AG10803 (cell line): Measurements from ENCODE around the gene PWP2.
"Not testable (repeated sequence)": the region's sequence is repeated elsewhere in the genome, so short reads cannot be mapped to it uniquely, and the experiment has no call there.

Source experiments
- DNase-seq: peaks from one replicate; pipeline ENCODE4 v3.0.0; 2010; ENCODE audit warnings: low read depth
- H3K4me3 ChIP-seq: 2 replicates; pipeline ENCODE4 v1.5.1; 2011; ENCODE audit warnings: mild to moderate bottlenecking, low read length, control low read depth

Gene PWP2

GRCh38 chr21:44160298-44160672 is 53.1 kb downstream of the PWP2 start:
- H3K4me3 ChIP-seq, DNase-seq: not testable (repeated sequence)

GRCh38 chr21:44160821-44161220 is 53.6 kb downstream of the PWP2 start:
- not testable (repeated sequence) for DNase-seq, H3K4me3 ChIP-seq

DNA sequence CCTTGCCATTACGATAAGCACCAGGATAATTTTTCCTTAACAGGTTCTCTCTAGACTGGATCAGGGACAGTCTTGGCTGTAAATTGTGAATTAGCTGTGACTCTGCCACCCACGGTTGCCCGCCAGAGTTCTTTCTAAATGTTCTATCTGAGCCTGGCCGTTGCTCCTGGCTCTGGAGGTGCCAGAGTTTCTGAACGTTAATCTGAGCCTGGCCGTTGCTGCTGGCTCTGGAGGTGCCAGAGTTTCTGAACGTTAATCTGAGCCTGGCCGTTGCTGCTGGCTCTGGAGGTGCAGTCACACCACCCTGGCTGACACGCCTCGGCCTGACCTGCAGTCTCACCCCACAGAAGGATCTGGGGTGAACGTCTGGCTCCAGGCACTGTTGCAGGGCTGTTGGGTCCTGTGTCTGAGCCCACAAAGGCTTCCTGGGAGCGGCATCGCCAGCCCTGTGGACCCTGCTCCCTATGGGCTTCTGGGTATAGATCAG is 56.0 kb downstream of the PWP2 start:
- not testable (repeated sequence) for H3K4me3 ChIP-seq, DNase-seq

DNA sequence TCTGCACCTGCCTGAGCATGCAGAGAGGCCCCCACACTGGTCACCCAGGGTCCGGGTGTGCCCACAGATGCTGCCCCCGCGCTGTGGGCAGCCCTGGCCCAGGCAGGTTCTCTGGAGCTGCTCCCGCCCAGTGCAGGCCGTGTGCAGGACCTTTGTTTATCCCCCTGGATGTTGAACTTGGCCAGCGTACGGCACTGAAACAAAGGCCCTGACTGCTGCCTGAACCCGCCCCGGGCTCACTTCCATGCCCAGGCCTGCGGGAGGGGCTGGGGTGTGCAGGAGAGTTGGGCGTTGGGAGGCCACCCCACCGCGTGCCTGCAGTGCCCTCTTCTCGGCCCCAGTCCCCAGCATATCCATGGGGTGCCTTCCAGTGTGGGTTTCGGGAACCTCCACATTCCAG is 58.7 kb downstream of the PWP2 start:
- H3K4me3 ChIP-seq, DNase-seq: not testable (repeated sequence)

DNA sequence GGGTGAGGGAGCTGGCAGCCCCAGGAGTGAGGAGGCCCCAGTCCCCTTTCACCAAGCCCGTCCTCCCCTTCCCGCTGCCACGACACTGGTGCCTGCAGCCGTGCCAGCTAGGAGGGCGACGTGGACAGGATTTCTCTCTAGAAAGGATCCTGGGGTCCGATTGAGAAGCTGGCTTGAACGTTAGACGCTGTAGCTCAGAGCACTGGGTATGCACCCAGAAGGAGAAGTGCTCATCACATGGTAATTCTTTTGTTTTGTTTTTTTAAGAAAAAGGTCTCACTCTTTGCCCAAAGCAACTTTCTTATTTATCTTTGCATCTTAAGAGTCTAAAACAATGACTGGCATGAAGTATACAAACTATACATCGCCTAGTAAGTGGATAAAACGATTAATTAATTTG is 60.3 kb downstream of the PWP2 start:
- DNase-seq, H3K4me3 ChIP-seq: not testable (repeated sequence)

GRCh38 chr21:44170326-44170725 is 63.1 kb downstream of the PWP2 start:
- not testable (repeated sequence) for DNase-seq, H3K4me3 ChIP-seq

DNA sequence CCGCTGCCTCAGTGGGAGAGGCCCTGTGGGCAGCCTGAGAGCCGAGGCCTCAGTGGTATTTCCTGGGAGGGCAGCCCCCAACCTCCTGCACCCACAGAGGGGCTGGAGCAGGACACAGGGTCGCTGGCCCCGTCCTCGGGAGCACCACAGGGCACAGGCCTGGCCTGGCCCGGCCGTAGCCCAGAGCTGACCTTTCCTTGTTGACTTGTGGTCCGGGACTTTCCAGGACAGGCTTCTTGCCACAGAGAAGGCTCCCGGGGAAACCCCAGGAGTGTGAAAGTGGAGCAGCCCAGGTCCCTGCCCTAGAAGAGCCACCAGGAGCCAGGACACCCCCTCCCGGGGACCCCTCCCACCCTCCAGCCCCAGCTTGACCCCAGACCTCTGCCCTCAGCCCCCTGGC is 63.7 kb downstream of the PWP2 start:
- H3K4me3 ChIP-seq, DNase-seq: not testable (repeated sequence)

DNA sequence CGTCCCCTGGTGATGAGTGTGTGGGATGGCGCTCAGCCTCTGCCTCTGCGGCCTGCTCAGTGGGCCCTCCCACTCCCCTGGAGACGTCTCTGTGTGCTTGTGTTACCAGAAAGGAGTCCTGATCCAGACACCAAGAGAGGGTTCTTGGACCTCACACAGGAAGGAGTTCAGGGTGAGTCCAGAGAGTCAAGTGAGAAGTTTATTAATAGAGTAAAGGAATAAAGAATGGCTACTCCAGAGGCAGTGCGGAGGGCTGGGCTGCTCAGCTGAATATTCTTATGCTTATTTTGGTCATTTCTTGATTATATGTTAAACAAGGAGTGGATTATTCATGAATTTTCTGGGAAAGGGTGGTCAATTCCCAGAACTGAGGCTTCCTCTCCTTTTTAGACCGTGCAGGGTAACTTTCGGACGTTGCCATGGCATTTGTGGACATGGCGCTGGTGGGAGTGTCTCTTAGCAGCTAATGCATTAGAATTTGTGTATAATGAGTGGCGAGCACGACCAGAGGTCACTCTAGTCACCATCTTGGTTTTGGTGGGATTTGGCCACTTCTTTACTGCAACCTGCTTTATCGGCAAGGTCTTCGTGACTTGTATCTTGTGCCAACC is 64.9 kb downstream of the PWP2 start:
- not testable (repeated sequence) for DNase-seq

DNA sequence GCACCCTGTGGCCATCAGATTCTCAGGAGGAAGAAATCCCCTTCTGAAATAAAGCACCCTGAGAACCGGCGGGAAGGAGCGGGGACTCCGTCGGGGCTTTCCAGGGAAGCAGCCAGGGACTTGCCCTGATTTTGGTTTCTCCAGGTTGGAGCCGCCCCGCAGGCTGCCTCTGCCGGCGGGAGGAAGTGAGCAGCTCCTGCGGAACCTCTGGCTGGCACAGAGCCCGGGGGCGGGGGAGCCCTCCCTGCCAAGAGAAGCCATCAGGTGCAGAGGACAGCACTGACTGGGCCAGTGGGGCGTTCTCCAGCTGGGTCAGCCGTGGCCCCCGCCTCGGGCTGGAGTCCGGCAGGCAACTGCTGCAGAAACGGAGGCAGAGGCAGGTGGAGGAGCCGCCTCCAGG is 65.5 kb downstream of the PWP2 start:
- DNase-seq, H3K4me3 ChIP-seq: not testable (repeated sequence)

More for the DNA sequence above, 64.9 kb downstream of the PWP2 start:
- not testable (repeated sequence) for H3K4me3 ChIP-seq

DNA sequence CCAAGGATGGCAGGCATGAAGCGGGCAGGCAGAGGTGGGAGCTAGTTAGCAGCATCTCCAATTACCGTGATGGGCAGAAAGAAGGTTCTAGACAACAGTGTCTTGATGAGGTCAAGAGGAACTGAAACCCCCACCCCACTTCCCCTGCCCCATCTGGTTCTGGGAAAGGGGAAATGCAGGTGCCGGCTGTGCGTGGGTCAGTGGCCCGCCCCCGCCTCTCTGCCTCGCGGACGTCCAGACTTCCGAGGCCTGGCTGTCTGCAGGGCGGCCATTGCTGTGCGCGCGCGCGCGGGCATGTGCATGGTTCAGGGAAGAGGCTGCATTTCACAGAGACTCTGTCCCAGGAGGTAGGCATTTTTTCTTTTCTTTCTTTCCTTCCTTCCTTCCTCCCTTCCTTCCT is 68.0 kb downstream of the PWP2 start:
- not testable (repeated sequence) for DNase-seq, H3K4me3 ChIP-seq

- DNase-seq, H3K4me3 ChIP-seq: not testable (repeated sequence)
Measured at GRCh38 chr21:44176127-44176526, 68.9 kb downstream of the PWP2 start.
